HG02759 (cell line): ENCODE measurements around the gene CSF3R.
"Not testable (repeated sequence)": the region's sequence is repeated elsewhere in the genome, so short reads cannot be mapped to it uniquely, and the experiment has no call there.

Source experiments
- ATAC-seq: cut with Tn5 transposase; IDR thresholded peaks from one replicate; pipeline ENCODE4 v1.9.1; 2021; ENCODE audit warnings: mild to moderate bottlenecking, moderate library complexity; ENCODE audit not compliant: unreplicated experiment

The CSF3R gene

GRCh38 chr1:36484099-36484498 is 1.4 kb upstream of the CSF3R start:
- ATAC-seq: no peak

GRCh38 chr1:36481771-36482723 is 666 bp downstream of the CSF3R start:
- ATAC-seq: no peak

- no peak for ATAC-seq
Measured at GRCh38 chr1:36481091-36481490, 1.6 kb downstream of the CSF3R start.

GRCh38 chr1:36480161-36480560 is 2.6 kb downstream of the CSF3R start:
- no peak for ATAC-seq

- no peak for ATAC-seq
Measured at GRCh38 chr1:36479505-36480051, 3.1 kb downstream of the CSF3R start.

GRCh38 chr1:36477615-36478014 is 5.1 kb downstream of the CSF3R start:
- ATAC-seq: not testable (repeated sequence)

- no peak for ATAC-seq
Measured at GRCh38 chr1:36476945-36477344, 5.8 kb downstream of the CSF3R start.

GRCh38 chr1:36475910-36476604 is 6.7 kb downstream of the CSF3R start:
- ATAC-seq: no peak

- no peak for ATAC-seq
Measured at GRCh38 chr1:36475341-36475740, 7.4 kb downstream of the CSF3R start.

GRCh38 chr1:36472656-36473055 is 10.1 kb downstream of the CSF3R start:
- ATAC-seq: no peak

GRCh38 chr1:36471830-36472641 is 10.7 kb downstream of the CSF3R start:
- ATAC-seq: no peak

- no peak for ATAC-seq
Measured at GRCh38 chr1:36469163-36469562, 13.6 kb downstream of the CSF3R start.

GRCh38 chr1:36467700-36468455 is 14.8 kb downstream of the CSF3R start:
- no peak for ATAC-seq

- ATAC-seq: no peak
Measured at GRCh38 chr1:36467027-36467410, 15.7 kb downstream of the CSF3R start.

GRCh38 chr1:36466370-36467026 is 16.2 kb downstream of the CSF3R start:
- no peak for ATAC-seq

GRCh38 chr1:36465731-36466369 is 16.9 kb downstream of the CSF3R start:
- no peak for ATAC-seq

- peak; percentile 31 for ATAC-seq
Measured at GRCh38 chr1:36464605-36465393, 17.9 kb downstream of the CSF3R start.

- ATAC-seq: peak; percentile 92
Measured at GRCh38 chr1:36463803-36464604, 18.7 kb downstream of the CSF3R start, which contains the start of gene MRPS15. Gene MRPS15, minus strand, starts transcription at chr1:36464384. Its CDS starts 109 bp downstream, at chr1:36464275.
